Panc1 (cell line): ENCODE measurements around the gene CAV3. TPM values are rescaled to one million over a fixed set of nuclear protein-coding genes. Genes with fewer than 3 reads are reported as not detected.

Source experiments
- ATAC-seq: fragments of 200-7000 bp; cut with Tn5 transposase; 2 replicates; pipeline ENCODE4 v1.9.1; 2020; ENCODE audit warnings: mild to moderate bottlenecking, moderate library complexity
- BruUV-seq: library from RNA; stranded (reverse); fragments of 400-500 nt; replicated peaks from 2 replicates; lab custom pipeline; 2021; lab: Mats Ljungman, UMichigan
- CTCF ChIA-PET: fragments of 300-600 bp; sonication (Branson Sonifier 250); formaldehyde crosslinking; loops from one replicate; lab custom pipeline; 2022; ENCODE audit warnings: antibody characterized with exemption; lab: Charles Lee
- POLR2A ChIA-PET: fragments of 300-600 bp; sonication (Branson Sonifier 250); formaldehyde crosslinking; loops from one replicate; lab custom pipeline; 2022; ENCODE audit warnings: antibody characterized with exemption; lab: Charles Lee
- DNase-seq: peaks from one replicate; pipeline ENCODE4 v3.0.0-alpha.2; 2010; ENCODE audit warnings: low read depth, low spot score
- H3K27ac ChIP-seq: 2 replicates; pipeline ENCODE4 v1.5.1; 2011; ENCODE audit warnings: mild to moderate bottlenecking, low read length, inconsistent platforms
- H3K27me3 ChIP-seq: fragments of 200-500 bp; sonication (Bioruptor generic); 2 replicates; pipeline ENCODE4 v1.6.0; 2014; ENCODE audit warnings: low read length, inconsistent platforms; ENCODE audit not compliant: control insufficient read depth, insufficient read depth
- H3K36me3 ChIP-seq: fragments of 200-500 bp; sonication (Bioruptor generic); 2 replicates; pipeline ENCODE4 v1.5.1; 2014; ENCODE audit warnings: inconsistent platforms, mild to moderate bottlenecking, low read length, moderate library complexity; ENCODE audit not compliant: control insufficient read depth, insufficient read depth
- H3K4me1 ChIP-seq: 2 replicates; pipeline ENCODE4 v1.5.1; 2011; ENCODE audit warnings: inconsistent platforms, mild to moderate bottlenecking, low read length, moderate library complexity; ENCODE audit not compliant: control insufficient read depth, insufficient read depth
- H3K4me3 ChIP-seq, 2 experiments: 2 replicates each; pipeline ENCODE4 v1.5.1; 2011 to 2012; ENCODE audit warnings: low read depth in 2 of 2, low read length in 2 of 2, mild to moderate bottlenecking in 2 of 2, inconsistent platforms in 1 of 2, moderate library complexity in 1 of 2
- H3K9me3 ChIP-seq: fragments of 200-500 bp; sonication (Bioruptor generic); 2 replicates; pipeline ENCODE4 v1.5.1; 2014; ENCODE audit warnings: low read depth, mild to moderate bottlenecking, inconsistent platforms, low read length, moderate library complexity; ENCODE audit not compliant: control insufficient read depth, insufficient read depth
- POLR2AphosphoS5 ChIP-seq: IDR thresholded peaks from 2 replicates; pipeline ENCODE4 v1.6.1; 2012; ENCODE audit warnings: mild to moderate bottlenecking, low read depth, low read length, moderate library complexity
- REST ChIP-seq, 2 experiments: IDR thresholded peaks; 2 replicates each; pipeline ENCODE4 v1.6.1; 2011 to 2012; ENCODE audit warnings: low read depth in 2 of 2, control low read depth in 1 of 2, low read length in 1 of 2, mild to moderate bottlenecking in 1 of 2, moderate library complexity in 1 of 2; ENCODE audit not compliant: insufficient read depth in 1 of 2
- SIN3A ChIP-seq: IDR thresholded peaks from 2 replicates; pipeline ENCODE4 v1.6.1; 2012; ENCODE audit warnings: low read depth, mild to moderate bottlenecking, low read length, moderate library complexity, borderline replicate concordance; ENCODE audit not compliant: insufficient read depth
- TCF7L2 ChIP-seq: IDR thresholded peaks from 2 replicates; pipeline ENCODE4 v1.6.1; 2011; ENCODE audit warnings: mild to moderate bottlenecking, low read depth, low read length, inconsistent platforms
- in situ Hi-C: cut with HindIII; loops from 2 replicates; pipeline ENCODE4 v1.10.0; 2016; ENCODE audit warnings: low sequenced_read_pairs, low pct_unique_long_range_greater_than_20kb
- intact Hi-C: fragments of 100-400 bp; cut with micrococcal nuclease; formaldehyde crosslinking; loops from one replicate; pipeline ENCODE4 v1.10.0; 2022; ENCODE audit not compliant: unreplicated experiment
- total RNA-seq: library from RNA; stranded (reverse); gene quantifications from one replicate; pipeline ENCODE4 v1.2.1, GENCODE V29; 2021; ENCODE audit not compliant: unreplicated experiment
- TF ChIP-seq, protein P1 (sequence below): fragments of 450-650 bp; IDR thresholded peaks from 2 replicates; pipeline ENCODE4 v1.5.1; 2017; ENCODE audit warnings: mild to moderate bottlenecking

The CAV3 gene
- total RNA-seq, 1 experiment from 2014 or later, result not detected

DNA sequence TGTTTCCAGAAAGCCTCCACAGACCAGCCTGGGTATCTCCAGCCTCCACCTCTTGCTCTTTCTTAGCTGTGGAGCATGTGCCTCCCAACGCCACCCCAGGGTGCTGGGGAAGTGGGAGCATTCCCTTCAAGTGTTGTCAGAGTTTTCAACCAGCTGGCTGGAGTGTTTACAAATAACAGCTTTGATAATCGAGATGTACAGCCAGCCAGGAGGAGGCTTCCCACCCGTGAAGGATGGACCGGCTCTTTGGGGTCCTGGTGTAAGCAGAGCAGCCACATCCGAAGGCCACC is 44.3 kb downstream of the CAV3 start:
- BruUV-seq, result no TSS peak
- no peak for TF ChIP-seq REST (IDR thresholded peaks at IDR 0.05; ENCODE audit: insufficient read depth in 1 of 2, low read depth in 2 of 2, low read length in 1 of 2)
- TF ChIP-seq POLR2AphosphoS5, result no peak
- TF ChIP-seq, protein P1, sequence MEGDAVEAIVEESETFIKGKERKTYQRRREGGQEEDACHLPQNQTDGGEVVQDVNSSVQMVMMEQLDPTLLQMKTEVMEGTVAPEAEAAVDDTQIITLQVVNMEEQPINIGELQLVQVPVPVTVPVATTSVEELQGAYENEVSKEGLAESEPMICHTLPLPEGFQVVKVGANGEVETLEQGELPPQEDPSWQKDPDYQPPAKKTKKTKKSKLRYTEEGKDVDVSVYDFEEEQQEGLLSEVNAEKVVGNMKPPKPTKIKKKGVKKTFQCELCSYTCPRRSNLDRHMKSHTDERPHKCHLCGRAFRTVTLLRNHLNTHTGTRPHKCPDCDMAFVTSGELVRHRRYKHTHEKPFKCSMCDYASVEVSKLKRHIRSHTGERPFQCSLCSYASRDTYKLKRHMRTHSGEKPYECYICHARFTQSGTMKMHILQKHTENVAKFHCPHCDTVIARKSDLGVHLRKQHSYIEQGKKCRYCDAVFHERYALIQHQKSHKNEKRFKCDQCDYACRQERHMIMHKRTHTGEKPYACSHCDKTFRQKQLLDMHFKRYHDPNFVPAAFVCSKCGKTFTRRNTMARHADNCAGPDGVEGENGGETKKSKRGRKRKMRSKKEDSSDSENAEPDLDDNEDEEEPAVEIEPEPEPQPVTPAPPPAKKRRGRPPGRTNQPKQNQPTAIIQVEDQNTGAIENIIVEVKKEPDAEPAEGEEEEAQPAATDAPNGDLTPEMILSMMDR, result no peak
- TF ChIP-seq SIN3A, result no peak
- no peak for TF ChIP-seq TCF7L2
- POLR2A ChIA-PET, result no interaction called here
- in situ Hi-C loops, result no loop called here
- Histone ChIP-seq H3K27ac (no peak overlapping the region), H3K4me3 (no peak overlapping the region), H3K36me3 (no peaks in the 10 kb centered on the region), H3K9me3 (no peaks in the 10 kb centered on the region), H3K27me3 (no peaks in the 10 kb centered on the region), H3K4me1 (no peaks in the 10 kb centered on the region; the same call in 1 of the 2 replicates)
- DNase-seq, result no peak
- ATAC-seq, result no peak
- CTCF ChIA-PET, result no interaction called here
- intact Hi-C loops, result no loop called here

GRCh38 chr3:8778475-8778874 is 44.9 kb downstream of the CAV3 start:
- ChIA-PET CTCF (no interaction called here), POLR2A (no interaction called here)
- ATAC-seq (no peak), DNase-seq (no peak)
- Histone ChIP-seq H3K4me3 (no peak overlapping the region), H3K9me3 (no peaks in the 10 kb centered on the region), H3K36me3 (no peaks in the 10 kb centered on the region), H3K27ac (no peak overlapping the region), H3K27me3 (no peaks in the 10 kb centered on the region), H3K4me1 (no peaks in the 10 kb centered on the region; the same call in 1 of the 2 replicates)
- in situ Hi-C loops (no loop called here), intact Hi-C loops (no loop called here)
- TF ChIP-seq REST (IDR thresholded peaks at IDR 0.05; ENCODE audit: insufficient read depth in 1 of 2, low read depth in 2 of 2, low read length in 1 of 2), result no peak
- no peak for TF ChIP-seq TCF7L2
- TF ChIP-seq SIN3A, result no peak
- TF ChIP-seq POLR2AphosphoS5, result no peak
- TF ChIP-seq, protein P1, result no peak
- no TSS peak for BruUV-seq
